WTC11 (cell line): Measurements from ENCODE around the gene SKP1.

ENCODE experiments used
- CTCF ChIP-seq: fragments of 200-600 bp; IDR thresholded peaks from 2 replicates; pipeline ENCODE4 v1.8.0; 2022; ENCODE audit warnings: antibody characterized with exemption
- KAT7 ChIP-seq: sonication (generic); formaldehyde crosslinking; IDR thresholded peaks from 2 replicates; pipeline ENCODE4 v1.8.1; 2023; ENCODE audit warnings: missing genetic modification reagents, mild to moderate bottlenecking, borderline replicate concordance
- SMAD3 ChIP-seq: sonication (generic); formaldehyde crosslinking; IDR thresholded peaks from 2 replicates; pipeline ENCODE4 v1.8.0; 2022; ENCODE audit warnings: missing genetic modification reagents, mild to moderate bottlenecking, borderline replicate concordance
- ZNF423 ChIP-seq: fragments of 250-450 bp; sonication (Bioruptor Pico); IDR thresholded peaks from 2 replicates; pipeline ENCODE4 v2.1.2; 2022; ENCODE audit warnings: mild to moderate bottlenecking, moderate library complexity

GRCh38 chr5:134225780-134226440, 49.2 kb upstream of the SKP1 start, which contains the start of gene PPP2CA:
- TF ChIP-seq CTCF (no peak), SMAD3 (CRISPR knock-in tag) (0 out of 2 replicates have a peak, but pooled peaks have one; percentile 32), KAT7 (CRISPR knock-in tag) (peak; percentile 51; the same call in 1 of the 2 replicates), ZNF423 (CRISPR knock-in tag) (peak; percentile 90)
